Keratinocyte (primary cell): ENCODE results near the gene OMP. TPM values are rescaled to one million over a fixed set of nuclear protein-coding genes. Genes with fewer than 3 reads are reported as not detected.

ENCODE experiments used
- DNase-seq: peaks from one replicate; pipeline ENCODE4 v3.0.0-alpha.2; 2011; ENCODE audit warnings: low read depth, missing footprints, low spot score
- FAIRE-seq: peaks from 2 replicates; lab custom pipeline; 2011; peaks lifted over from hg19 to GRCh38; lab: Jason Lieb, UNC
- H2AFZ ChIP-seq: 2 replicates; pipeline ENCODE4 v1.6.0; 2012; ENCODE audit warnings: low read length, control low read depth, inconsistent platforms; ENCODE audit not compliant: control insufficient read depth
- H3K27ac ChIP-seq: 2 replicates; pipeline ENCODE4 v1.5.1; 2011; ENCODE audit warnings: low read length; ENCODE audit not compliant: control insufficient read depth, insufficient read depth
- H3K27me3 ChIP-seq: 3 replicates; pipeline ENCODE4 v1.6.0; 2011; ENCODE audit warnings: low read length; ENCODE audit not compliant: control insufficient read depth, insufficient read depth; ENCODE audit errors: extremely low read depth
- H3K36me3 ChIP-seq, 2 experiments: 2 replicates in 1 of 2; 3 replicates in 1 of 2; pipeline ENCODE4 v1.5.1; 2011; ENCODE audit warnings: low read length in 2 of 2, mild to moderate bottlenecking in 1 of 2; ENCODE audit not compliant: control insufficient read depth in 2 of 2, insufficient read depth in 2 of 2; ENCODE audit errors: extremely low read depth in 1 of 2
- H3K4me1 ChIP-seq: 3 replicates; pipeline ENCODE4 v1.5.1; 2011; ENCODE audit warnings: low read length; ENCODE audit not compliant: control insufficient read depth, insufficient read depth; ENCODE audit errors: extremely low read depth
- H3K4me2 ChIP-seq: 3 replicates; pipeline ENCODE4 v1.6.0; 2011; ENCODE audit warnings: low read depth, low read length; ENCODE audit not compliant: control insufficient read depth, insufficient read depth; ENCODE audit errors: extremely low read depth
- H3K4me3 ChIP-seq, 3 experiments: fragments of 200-600 bp in 1 of 3; sonication (generic) in 1 of 3; 2 replicates in 2 of 3; 3 replicates in 1 of 3; pipeline ENCODE4 v1.5.1; 2011 to 2016; ENCODE audit warnings: low read length in 3 of 3, mild to moderate bottlenecking in 3 of 3, control low read depth in 2 of 3, inconsistent platforms in 1 of 3, low read depth in 1 of 3, mixed read lengths in 1 of 3, mixed run types in 1 of 3, moderate library complexity in 1 of 3; ENCODE audit not compliant: control insufficient read depth in 2 of 3, insufficient read depth in 2 of 3; ENCODE audit errors: extremely low read depth in 1 of 3
- H3K79me2 ChIP-seq: 2 replicates; pipeline ENCODE4 v1.6.0; 2012; ENCODE audit warnings: low read length; ENCODE audit not compliant: control insufficient read depth, insufficient read depth
- H3K9ac ChIP-seq: 3 replicates; pipeline ENCODE4 v1.6.0; 2011; ENCODE audit warnings: low read length; ENCODE audit not compliant: control insufficient read depth, insufficient read depth; ENCODE audit errors: extremely low read depth
- H3K9me1 ChIP-seq: 3 replicates; pipeline ENCODE4 v1.6.0; 2011; ENCODE audit warnings: low read length; ENCODE audit not compliant: control insufficient read depth, insufficient read depth; ENCODE audit errors: extremely low read depth
- H3K9me3 ChIP-seq: 2 replicates; pipeline ENCODE4 v1.5.1; 2012; ENCODE audit warnings: low read depth, low read length; ENCODE audit not compliant: control insufficient read depth
- H4K20me1 ChIP-seq: 3 replicates; pipeline ENCODE4 v1.6.0; 2011; ENCODE audit warnings: low read length; ENCODE audit not compliant: control insufficient read depth, insufficient read depth; ENCODE audit errors: extremely low read depth
- EZH2 ChIP-seq: IDR thresholded peaks from one replicate; pipeline ENCODE4 v1.6.1; 2012; ENCODE audit warnings: inconsistent platforms, mild to moderate bottlenecking, low read length, moderate library complexity
- dilution Hi-C: fragments of 300-500 bp; cut with MboI; formaldehyde crosslinking; loops from one replicate; pipeline ENCODE4 v1.7.0; 2020; ENCODE audit warnings: low sequenced_read_pairs; ENCODE audit not compliant: extremely low pct_ligation_motif_present
- polyA plus RNA-seq, 5 experiments: library from polyadenylated mRNA; depleted of rRNA in 3 of 5; stranded (reverse) in 3 of 5; stranded (forward) in 1 of 5; unstranded in 1 of 5; fragments of >200 nt; gene quantifications; 1 replicate in 1 of 5; 2 replicates in 3 of 5; 3 replicates in 1 of 5; pipeline versions ENCODE4 v1.2.1 to v1.2.3, GENCODE V29; 2011 to 2012; ENCODE audit warnings: missing spikeins in 2 of 5, low read depth in 1 of 5, low replicate concordance in 1 of 5
- TF ChIP-seq, protein P1 (sequence below), 3 experiments: IDR thresholded peaks in 1 of 3; conservative IDR thresholded peaks in 1 of 3; optimal IDR thresholded peaks in 1 of 3; 2 replicates in 2 of 3; 3 replicates in 1 of 3; pipeline versions ENCODE3 to v1.5.1; 2011; ENCODE audit warnings: low read length in 3 of 3, mild to moderate bottlenecking in 3 of 3, moderate library complexity in 2 of 3, control low read depth in 1 of 3, inconsistent platforms in 1 of 3; ENCODE audit not compliant: insufficient read depth in 2 of 3; ENCODE audit errors: extremely low read depth in 1 of 3

The OMP gene
- polyA plus RNA-seq, 1 donor (not counting 4 experiments of a cell fraction or from before 2014, with no cell fraction given) = not detected

DNA sequence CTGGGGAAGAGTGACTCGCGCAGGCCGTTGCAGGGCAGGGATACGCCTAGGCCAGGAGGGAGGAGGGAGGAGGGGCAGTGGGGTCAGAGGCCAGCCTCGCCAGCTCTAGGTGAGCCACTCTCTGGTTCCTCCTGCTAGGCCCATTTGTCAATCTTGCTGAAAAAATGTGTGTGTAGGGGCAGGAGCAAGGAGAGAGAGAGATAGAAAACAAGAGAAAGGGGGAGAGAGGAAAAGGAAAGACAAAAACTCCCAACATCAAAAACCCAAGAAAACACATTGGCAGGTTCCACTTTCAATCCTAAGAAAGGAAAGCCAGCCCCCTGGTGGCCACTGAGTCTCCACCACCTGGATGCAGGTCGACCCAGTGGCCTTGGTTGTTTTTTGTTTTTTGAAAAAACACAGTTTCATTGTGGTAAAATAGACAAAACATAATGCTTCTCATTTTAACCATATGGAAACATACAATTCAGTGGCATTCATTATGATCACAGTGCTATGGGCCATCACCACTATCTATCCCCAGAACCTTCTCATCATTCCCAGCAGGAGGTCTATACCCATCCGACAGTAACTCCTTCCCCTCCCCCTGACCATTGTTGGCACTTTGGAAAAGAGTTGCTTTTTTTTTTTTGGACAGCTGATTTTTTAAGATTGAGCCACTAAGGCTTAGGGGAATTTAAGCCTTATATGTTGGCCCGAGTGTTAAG is 10.9 kb downstream of the OMP start:
- no peak overlapping the region for H3K4me3 ChIP-seq
- TF ChIP-seq EZH2 = no peak
- TF ChIP-seq, protein P1, sequence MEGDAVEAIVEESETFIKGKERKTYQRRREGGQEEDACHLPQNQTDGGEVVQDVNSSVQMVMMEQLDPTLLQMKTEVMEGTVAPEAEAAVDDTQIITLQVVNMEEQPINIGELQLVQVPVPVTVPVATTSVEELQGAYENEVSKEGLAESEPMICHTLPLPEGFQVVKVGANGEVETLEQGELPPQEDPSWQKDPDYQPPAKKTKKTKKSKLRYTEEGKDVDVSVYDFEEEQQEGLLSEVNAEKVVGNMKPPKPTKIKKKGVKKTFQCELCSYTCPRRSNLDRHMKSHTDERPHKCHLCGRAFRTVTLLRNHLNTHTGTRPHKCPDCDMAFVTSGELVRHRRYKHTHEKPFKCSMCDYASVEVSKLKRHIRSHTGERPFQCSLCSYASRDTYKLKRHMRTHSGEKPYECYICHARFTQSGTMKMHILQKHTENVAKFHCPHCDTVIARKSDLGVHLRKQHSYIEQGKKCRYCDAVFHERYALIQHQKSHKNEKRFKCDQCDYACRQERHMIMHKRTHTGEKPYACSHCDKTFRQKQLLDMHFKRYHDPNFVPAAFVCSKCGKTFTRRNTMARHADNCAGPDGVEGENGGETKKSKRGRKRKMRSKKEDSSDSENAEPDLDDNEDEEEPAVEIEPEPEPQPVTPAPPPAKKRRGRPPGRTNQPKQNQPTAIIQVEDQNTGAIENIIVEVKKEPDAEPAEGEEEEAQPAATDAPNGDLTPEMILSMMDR (optimal IDR thresholded peaks at IDR 0.05 in 1 of 3, IDR thresholded peaks at IDR 0.05 in 1 of 3, conservative IDR thresholded peaks at IDR 0.05 in 1 of 3; ENCODE audit: extremely low read depth in 1 of 3, insufficient read depth in 2 of 3, low read length in 3 of 3) = peak; percentile 44 to 68 (median 55)
- FAIRE-seq (no peak), DNase-seq (no peak)
- H3K9ac ChIP-seq = no peak overlapping the region
- no peak overlapping the region for H3K4me2 ChIP-seq
- H3K79me2 ChIP-seq = no peaks in the 10 kb centered on the region
- H3K9me1 ChIP-seq = no peaks in the 10 kb centered on the region
- H3K4me1 ChIP-seq = no peaks in the 10 kb centered on the region
- dilution Hi-C loops = no loop called here
- H3K9me3 ChIP-seq = no peaks in the 10 kb centered on the region
- H4K20me1 ChIP-seq = no peaks in the 10 kb centered on the region
- no peaks in the 10 kb centered on the region for H3K36me3 ChIP-seq
- no peak overlapping the region for H3K27ac ChIP-seq
- no peaks in the 10 kb centered on the region for H3K27me3 ChIP-seq
- H2AFZ ChIP-seq = no peak overlapping the region

DNA sequence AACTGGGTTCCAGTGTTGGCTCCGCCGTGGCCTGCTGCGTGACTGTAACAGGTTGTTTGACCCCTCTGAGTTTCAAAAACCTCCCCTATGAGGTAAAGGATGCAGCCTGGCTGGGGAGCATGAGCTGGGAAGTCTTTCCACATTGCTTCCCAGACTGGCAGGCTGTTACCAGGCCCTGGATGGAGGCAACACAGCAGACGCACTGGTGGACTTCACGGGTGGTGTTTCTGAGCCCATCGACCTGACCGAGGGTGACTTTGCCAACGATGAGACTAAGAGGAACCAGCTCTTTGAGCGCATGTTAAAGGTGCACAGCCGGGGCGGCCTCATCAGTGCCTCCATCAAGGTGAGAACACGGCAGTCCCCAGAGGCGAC is 11.4 kb downstream of the OMP start:
- H3K4me3 ChIP-seq = no peak overlapping the region
- H2AFZ ChIP-seq = no peak overlapping the region
- no peaks in the 10 kb centered on the region for H3K27me3 ChIP-seq
- no peak overlapping the region for H3K27ac ChIP-seq
- no peaks in the 10 kb centered on the region for H3K9me3 ChIP-seq
- no peaks in the 10 kb centered on the region for H3K79me2 ChIP-seq
- no peaks in the 10 kb centered on the region for H3K9me1 ChIP-seq
- TF ChIP-seq, protein P1 (optimal IDR thresholded peaks at IDR 0.05 in 1 of 3, IDR thresholded peaks at IDR 0.05 in 1 of 3, conservative IDR thresholded peaks at IDR 0.05 in 1 of 3; ENCODE audit: extremely low read depth in 1 of 3, insufficient read depth in 2 of 3, low read length in 3 of 3) = no peak
- TF ChIP-seq EZH2 = no peak
- FAIRE-seq (no peak), DNase-seq (no peak)
- H3K9ac ChIP-seq = no peak overlapping the region
- dilution Hi-C loops = no loop called here
- no peak overlapping the region for H3K4me2 ChIP-seq
- no peaks in the 10 kb centered on the region for H3K4me1 ChIP-seq
- no peaks in the 10 kb centered on the region for H3K36me3 ChIP-seq
- H4K20me1 ChIP-seq = no peaks in the 10 kb centered on the region
